GM23248 (cell line): Measurements from ENCODE around the gene SLC30A7. TPM values are rescaled to one million over a fixed set of nuclear protein-coding genes. Genes with fewer than 3 reads are reported as not detected.

Experiments
- DNase-seq: peaks from one replicate; pipeline ENCODE4 v3.0.0-alpha.2; 2015
- H2AFZ ChIP-seq: fragments of 200-600 bp; sonication (generic); 2 replicates; pipeline ENCODE4 v1.6.1; 2016; ENCODE audit warnings: antibody characterized with exemption
- H3F3A ChIP-seq: fragments of 200-600 bp; sonication (generic); 2 replicates; pipeline ENCODE4 v1.6.1; 2016; ENCODE audit warnings: mild to moderate bottlenecking, antibody characterized with exemption, mixed run types; ENCODE audit not compliant: insufficient read depth
- H3K27ac ChIP-seq: fragments of 200-600 bp; sonication (generic); 2 replicates; pipeline ENCODE4 v1.5.1; 2016; ENCODE audit warnings: mild to moderate bottlenecking
- H3K27me3 ChIP-seq: fragments of 200-600 bp; sonication (generic); replicated peaks from 2 replicates; pipeline ENCODE4 v1.6.1; 2016; ENCODE audit warnings: mild to moderate bottlenecking; ENCODE audit not compliant: insufficient read depth
- H3K36me3 ChIP-seq: fragments of 200-600 bp; sonication (generic); 2 replicates; pipeline ENCODE4 v1.6.1; 2016; ENCODE audit warnings: low read depth, mild to moderate bottlenecking
- H3K4me1 ChIP-seq: fragments of 200-600 bp; sonication (generic); 2 replicates; pipeline ENCODE4 v1.6.1; 2016; ENCODE audit warnings: mild to moderate bottlenecking; ENCODE audit not compliant: insufficient read depth
- H3K4me2 ChIP-seq: fragments of 200-600 bp; sonication (generic); one replicate; pipeline ENCODE4 v1.6.1; 2016; ENCODE audit warnings: mild to moderate bottlenecking; ENCODE audit not compliant: unreplicated experiment
- H3K4me3 ChIP-seq: fragments of 200-600 bp; sonication (generic); 2 replicates; pipeline ENCODE4 v1.5.1; 2016; ENCODE audit warnings: mild to moderate bottlenecking
- H3K79me2 ChIP-seq: fragments of 200-600 bp; sonication (generic); 2 replicates; pipeline ENCODE4 v1.6.1; 2016; ENCODE audit warnings: mild to moderate bottlenecking; ENCODE audit not compliant: insufficient read depth
- H3K9ac ChIP-seq: fragments of 200-600 bp; sonication (generic); 2 replicates; pipeline ENCODE4 v1.6.1; 2016; ENCODE audit warnings: mild to moderate bottlenecking
- H3K9me2 ChIP-seq: fragments of 200-600 bp; sonication (generic); 2 replicates; pipeline ENCODE4 v1.6.1; 2016; ENCODE audit warnings: mixed run types, mild to moderate bottlenecking, moderate library complexity; ENCODE audit not compliant: insufficient read depth
- H3K9me3 ChIP-seq: fragments of 200-600 bp; sonication (generic); one replicate; pipeline ENCODE4 v1.6.1; 2017; ENCODE audit warnings: low read depth
- H4K20me1 ChIP-seq: fragments of 200-600 bp; sonication (generic); 2 replicates; pipeline ENCODE4 v1.6.0; 2016; ENCODE audit not compliant: insufficient read depth
- EZH2 ChIP-seq: fragments of 200-600 bp; sonication (generic); IDR thresholded peaks from 2 replicates; pipeline ENCODE4 v1.6.1; 2018; ENCODE audit warnings: antibody characterized with exemption, mild to moderate bottlenecking; ENCODE audit not compliant: insufficient read depth, poor library complexity, severe bottlenecking
- EZH2phosphoT487 ChIP-seq: fragments of 200-600 bp; sonication (generic); IDR thresholded peaks from 2 replicates; pipeline ENCODE4 v1.6.1; 2018; ENCODE audit warnings: antibody characterized with exemption, moderate library complexity, mild to moderate bottlenecking, low read depth; ENCODE audit not compliant: insufficient read depth
- WGBS, 2 experiments: methylation state at CpG; one replicate each; pipeline ENCODE4 v1.1.6; 2015 to 2017; ENCODE audit warnings: low lambda C conversion rate in 2 of 2, low coverage in 1 of 2; ENCODE audit errors: missing lambda C conversion rate in 2 of 2; 5-methylcytosine and 5-hydroxymethylcytosine counted together
- in situ Hi-C: fragments of 300-500 bp; cut with MboI; formaldehyde crosslinking; loops from 2 replicates; pipeline ENCODE4 v1.15.0; 2020
- polyA plus RNA-seq: library from polyadenylated mRNA; unstranded; fragments of >200 nt; fragmentation: Nextera tagmentation; extraction: Ambion mirVana; gene quantifications from 2 replicates; pipeline ENCODE4 v1.2.1, GENCODE V29; 2016
- total RNA-seq: library from RNA; depleted of rRNA; stranded (reverse); fragments of >200 nt; shearing (Covaris generic); gene quantifications from 2 replicates; pipeline ENCODE4 v1.2.3, GENCODE V29; 2014

Gene SLC30A7
- total and polyA plus RNA-seq, 2 experiments from 2014 or later: 35.2 to 65.7 TPM

DNA sequence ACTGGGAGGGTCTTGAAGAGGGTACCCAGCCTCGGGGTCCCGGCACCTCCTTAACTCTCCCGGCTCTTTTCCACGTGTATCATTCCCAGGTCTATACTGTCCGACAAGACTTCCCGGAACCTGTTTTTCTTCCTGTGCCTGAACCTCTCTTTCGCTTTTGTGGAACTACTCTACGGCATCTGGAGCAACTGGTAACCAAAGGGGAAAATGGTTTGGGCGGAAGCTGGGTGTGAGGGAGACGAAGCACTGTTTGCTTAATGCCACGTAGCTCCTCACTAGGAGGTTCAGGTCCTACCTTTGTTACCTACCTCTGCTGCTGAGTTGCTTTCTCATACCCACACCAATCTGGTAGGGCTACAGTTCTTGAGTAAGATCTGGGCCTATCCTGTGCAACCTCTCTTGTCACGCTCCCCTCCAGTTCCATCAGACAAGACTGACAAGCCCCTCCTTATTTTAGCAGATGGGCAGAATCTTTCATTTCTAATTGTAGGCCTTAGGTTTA, 642 bp downstream of the SLC30A7 start:
- peak overlapping the region; percentile 98 for H3K4me2 ChIP-seq
- no peaks in the 10 kb centered on the region for H4K20me1 ChIP-seq
- in situ Hi-C loops: loop anchor here (25.0 kb wide), 1 partner anchor 1084 kb away; no protein-coding TSS in a partner anchor
- peaks cover 33% of the 10 kb centered on the region for H3K36me3 ChIP-seq
- H3K27me3 ChIP-seq: no peaks in the 10 kb centered on the region
- H3F3A ChIP-seq: peaks cover 17% of the 10 kb centered on the region; the same call in 1 of the 2 replicates
- H3K27ac ChIP-seq: peak overlapping the region; percentile 91
- H2AFZ ChIP-seq: peak overlapping the region; percentile 93
- H3K4me3 ChIP-seq: peak overlapping the region; percentile 95
- H3K9me2 ChIP-seq: no peaks in the 10 kb centered on the region
- WGBS, 2 experiments: 2% methylated on average over 12 of the region's 12 CpGs
- H3K79me2 ChIP-seq: peaks cover 82% of the 10 kb centered on the region
- TF ChIP-seq EZH2phosphoT487 (no peak), EZH2 (no peak)
- H3K4me1 ChIP-seq: peaks cover 31% of the 10 kb centered on the region
- no peaks in the 10 kb centered on the region for H3K9me3 ChIP-seq
- peak; percentile 74 for DNase-seq
- peak overlapping the region; percentile 98 for H3K9ac ChIP-seq

DNA sequence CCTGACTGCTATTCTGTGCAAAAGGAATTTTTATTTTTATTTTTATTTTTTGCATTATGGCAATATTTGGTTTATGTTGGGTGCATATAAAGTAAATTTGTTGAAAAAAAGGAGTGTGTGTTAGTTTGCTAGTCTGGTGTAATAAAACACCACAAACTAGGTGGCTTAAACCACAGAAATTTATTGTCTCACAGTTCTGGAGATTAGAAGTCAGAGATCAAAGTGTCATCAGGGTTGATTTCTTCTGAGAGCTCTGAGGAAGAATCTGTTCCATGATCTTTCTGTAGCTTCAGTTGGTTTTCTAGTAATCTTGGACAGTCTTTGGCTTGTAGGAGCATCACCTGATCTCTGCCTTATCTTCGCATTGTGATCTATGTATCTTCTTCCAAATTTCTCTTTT, 6.5 kb downstream of the SLC30A7 start:
- H3K4me3 ChIP-seq: no peak overlapping the region
- DNase-seq: no peak
- peaks cover 55% of the 10 kb centered on the region for H3K36me3 ChIP-seq
- H3F3A ChIP-seq: no peaks in the 10 kb centered on the region
- H3K9me3 ChIP-seq: no peaks in the 10 kb centered on the region
- no peaks in the 10 kb centered on the region for H3K27me3 ChIP-seq
- no peak overlapping the region for H3K27ac ChIP-seq
- no peak overlapping the region for H3K9ac ChIP-seq
- no peak overlapping the region for H3K4me2 ChIP-seq
- no peaks in the 10 kb centered on the region for H4K20me1 ChIP-seq
- 98 to 100% methylated on average over 1 of the region's 1 CpG for WGBS, 2 experiments
- H3K4me1 ChIP-seq: peaks cover 13% of the 10 kb centered on the region
- in situ Hi-C loops: no loop called here
- peaks cover 94% of the 10 kb centered on the region for H3K79me2 ChIP-seq
- H2AFZ ChIP-seq: no peak overlapping the region
- H3K9me2 ChIP-seq: no peaks in the 10 kb centered on the region
- TF ChIP-seq EZH2phosphoT487 (no peak), EZH2 (no peak)

DNA sequence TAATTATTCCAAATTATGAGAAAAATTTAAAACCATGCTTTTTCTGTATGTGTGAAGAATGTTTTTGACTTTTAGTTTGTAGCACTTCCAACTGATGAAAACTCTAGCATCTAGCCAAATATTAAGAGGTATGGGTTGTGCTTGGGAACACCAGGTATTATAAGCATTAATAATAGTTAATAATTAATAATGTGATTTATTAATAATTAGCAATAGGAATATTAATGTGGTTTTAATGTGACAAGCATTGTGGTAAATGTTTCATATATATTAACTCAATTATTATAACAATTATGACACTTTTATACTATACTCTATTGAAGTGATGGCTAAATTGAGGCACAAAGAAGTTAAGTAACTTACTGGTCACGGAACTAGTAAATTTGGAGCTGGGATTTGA, 7.9 kb downstream of the SLC30A7 start:
- Histone ChIP-seq H3K9me3 (no peaks in the 10 kb centered on the region), H3K79me2 (peaks cover 91% of the 10 kb centered on the region), H3F3A (no peaks in the 10 kb centered on the region), H3K9ac (no peak overlapping the region), H3K27me3 (no peaks in the 10 kb centered on the region), H4K20me1 (no peaks in the 10 kb centered on the region), H3K4me3 (no peak overlapping the region), H3K27ac (no peak overlapping the region), H3K9me2 (no peaks in the 10 kb centered on the region), H3K36me3 (peaks cover 55% of the 10 kb centered on the region), H3K4me1 (no peaks in the 10 kb centered on the region), H2AFZ (no peak overlapping the region), H3K4me2 (no peak overlapping the region)
- no peak for TF ChIP-seq EZH2phosphoT487
- no peak for TF ChIP-seq EZH2
- DNase-seq: no peak
- WGBS, 2 experiments: 97 to 98% methylated on average over 1 of the region's 1 CpG
- in situ Hi-C loops: no loop called here

DNA sequence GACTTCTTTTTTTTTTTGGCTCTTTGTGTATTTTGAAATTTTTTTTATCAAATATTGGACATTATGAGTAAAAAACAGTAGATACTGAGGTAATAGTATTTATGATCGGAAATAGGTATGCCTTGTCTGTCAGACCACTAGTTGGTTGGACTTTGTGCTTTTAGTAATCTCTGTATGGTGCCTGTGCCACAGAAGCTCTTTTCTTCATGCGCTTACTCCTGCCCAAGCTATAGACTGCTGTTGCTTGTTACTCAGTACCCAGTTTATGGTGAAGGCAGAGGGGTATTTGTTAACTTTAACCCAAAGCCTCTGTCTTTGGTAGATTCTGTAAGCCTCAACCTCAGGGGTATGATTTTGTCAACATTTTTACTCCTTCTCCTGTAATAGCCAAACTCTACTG, 8.6 kb downstream of the SLC30A7 start:
- Histone ChIP-seq H3K79me2 (peaks cover 89% of the 10 kb centered on the region), H3K36me3 (peaks cover 56% of the 10 kb centered on the region), H3K9me2 (no peaks in the 10 kb centered on the region), H3K4me2 (no peak overlapping the region), H3K27me3 (no peaks in the 10 kb centered on the region), H3K4me3 (no peak overlapping the region), H4K20me1 (no peaks in the 10 kb centered on the region), H2AFZ (no peak overlapping the region), H3K9ac (no peak overlapping the region), H3K27ac (no peak overlapping the region), H3F3A (no peaks in the 10 kb centered on the region), H3K4me1 (no peaks in the 10 kb centered on the region), H3K9me3 (no peaks in the 10 kb centered on the region)
- in situ Hi-C loops: no loop called here
- WGBS, 2 experiments: 98 to 100% methylated on average over 2 of the region's 2 CpGs
- TF ChIP-seq EZH2phosphoT487 (no peak), EZH2 (no peak)
- DNase-seq: no peak

DNA sequence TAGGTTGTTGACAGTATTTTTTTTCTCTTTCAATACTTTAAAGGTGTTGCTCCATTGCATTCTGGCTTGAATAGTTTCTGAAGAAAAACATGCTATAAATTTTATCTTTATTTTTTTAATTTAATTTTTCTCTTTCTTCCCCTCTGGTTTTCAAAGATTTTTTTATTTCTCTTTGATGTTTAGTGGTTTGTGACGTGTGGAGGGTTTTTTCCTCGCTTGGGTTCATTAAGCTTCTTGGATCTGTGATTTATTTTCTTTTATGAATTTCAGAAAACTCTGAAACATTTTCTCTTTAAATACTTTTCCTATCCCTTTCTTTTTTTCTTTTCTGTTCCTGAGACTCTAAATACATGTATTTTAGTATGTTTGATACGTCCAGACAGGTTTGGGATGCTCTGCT, 9.3 kb downstream of the SLC30A7 start:
- no peaks in the 10 kb centered on the region for H3F3A ChIP-seq
- H3K4me2 ChIP-seq: no peak overlapping the region
- no peak overlapping the region for H2AFZ ChIP-seq
- H3K4me3 ChIP-seq: no peak overlapping the region
- H3K27me3 ChIP-seq: no peaks in the 10 kb centered on the region
- no peaks in the 10 kb centered on the region for H3K4me1 ChIP-seq
- no peak overlapping the region for H3K27ac ChIP-seq
- H3K79me2 ChIP-seq: peaks cover 85% of the 10 kb centered on the region
- no peaks in the 10 kb centered on the region for H4K20me1 ChIP-seq
- peaks cover 56% of the 10 kb centered on the region for H3K36me3 ChIP-seq
- in situ Hi-C loops: no loop called here
- H3K9ac ChIP-seq: no peak overlapping the region
- 98% methylated on average over 3 of the region's 3 CpGs for WGBS, 2 experiments
- TF ChIP-seq EZH2phosphoT487 (no peak), EZH2 (no peak)
- H3K9me2 ChIP-seq: no peaks in the 10 kb centered on the region
- DNase-seq: no peak
- H3K9me3 ChIP-seq: no peaks in the 10 kb centered on the region
